ENCODE measurements around the gene CYB561D2.

The CYB561D2 gene

DNA sequence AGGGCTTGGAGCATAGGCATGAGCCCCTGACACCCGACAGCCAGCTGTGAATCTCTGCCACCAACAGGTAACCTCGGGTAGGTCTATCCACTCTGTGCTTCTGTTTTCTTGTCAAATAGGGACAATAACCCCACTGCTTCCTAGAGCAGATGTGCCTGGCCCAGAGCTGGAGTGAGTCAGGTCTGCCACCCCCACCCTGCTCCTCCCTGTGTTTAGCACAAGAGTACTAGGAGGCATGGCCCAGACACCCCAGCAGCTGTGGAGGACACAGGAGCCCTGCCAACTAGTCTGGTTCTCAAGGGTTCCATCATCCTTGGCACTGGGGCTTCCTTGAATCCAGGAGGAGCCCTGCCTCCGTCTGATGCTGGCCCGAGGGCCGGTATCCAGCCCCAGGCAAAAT lies 42.4 kb downstream of the CYB561D2 start:
- no peak for DNase-seq

DNA sequence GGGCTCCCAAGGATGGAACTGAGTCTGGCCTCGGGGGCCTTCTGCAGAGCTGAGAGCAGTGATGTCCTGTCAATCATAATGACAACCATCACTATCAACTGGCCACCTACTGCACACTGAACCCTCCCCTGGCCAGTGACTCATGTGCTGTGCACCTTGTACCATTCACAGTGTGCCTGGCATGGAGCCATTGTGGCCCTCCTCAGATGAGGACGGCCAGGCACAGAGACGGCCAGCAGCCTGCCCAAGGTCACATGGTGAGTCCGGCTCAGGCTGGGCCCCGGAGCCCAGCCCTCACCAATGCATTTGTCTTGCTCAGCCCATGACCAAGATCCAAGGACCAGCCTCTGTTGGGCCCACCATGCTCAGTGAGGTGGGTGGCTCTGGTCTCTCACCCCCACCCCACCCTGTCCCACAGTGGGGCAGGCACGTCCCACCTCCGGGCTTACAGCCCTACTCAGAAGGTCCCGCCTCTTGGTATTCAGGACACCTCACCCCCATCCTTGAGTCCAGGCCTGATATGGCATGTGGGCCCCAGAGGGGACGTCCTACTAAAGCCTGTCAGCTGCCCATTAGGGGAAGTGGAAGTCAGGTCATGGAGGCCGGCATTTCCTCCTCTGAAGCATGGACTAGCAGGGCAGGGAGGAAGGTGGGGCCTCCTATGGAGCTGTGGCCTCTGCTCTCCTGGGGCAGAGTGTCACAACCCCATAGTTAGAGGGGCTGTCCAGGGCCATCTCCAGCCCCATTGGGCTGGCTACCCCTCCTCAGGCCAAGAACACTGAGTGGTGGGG lies 44.6 kb downstream of the CYB561D2 start:
- no peak for DNase-seq

DNA sequence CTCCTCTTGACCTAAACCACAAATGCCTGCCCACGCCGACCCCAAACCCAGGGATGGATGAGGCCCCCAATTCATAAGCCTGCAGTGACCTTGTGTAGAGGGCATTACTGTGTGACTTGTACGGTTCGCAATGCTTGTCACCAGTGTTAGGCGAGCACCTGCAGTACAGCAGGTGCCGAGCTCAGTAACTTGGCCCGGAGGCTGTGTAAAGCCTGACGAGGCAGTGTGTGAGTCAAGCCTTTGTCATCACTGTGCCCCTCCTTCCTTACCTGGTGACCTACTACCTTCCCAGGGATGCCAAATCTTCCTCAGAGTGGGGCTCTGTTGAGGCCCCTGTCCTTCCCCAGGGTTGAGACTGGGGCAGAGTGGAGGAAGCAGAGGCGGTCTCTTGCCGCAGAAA lies 45.8 kb downstream of the CYB561D2 start:
- DNase-seq = no peak

DNA sequence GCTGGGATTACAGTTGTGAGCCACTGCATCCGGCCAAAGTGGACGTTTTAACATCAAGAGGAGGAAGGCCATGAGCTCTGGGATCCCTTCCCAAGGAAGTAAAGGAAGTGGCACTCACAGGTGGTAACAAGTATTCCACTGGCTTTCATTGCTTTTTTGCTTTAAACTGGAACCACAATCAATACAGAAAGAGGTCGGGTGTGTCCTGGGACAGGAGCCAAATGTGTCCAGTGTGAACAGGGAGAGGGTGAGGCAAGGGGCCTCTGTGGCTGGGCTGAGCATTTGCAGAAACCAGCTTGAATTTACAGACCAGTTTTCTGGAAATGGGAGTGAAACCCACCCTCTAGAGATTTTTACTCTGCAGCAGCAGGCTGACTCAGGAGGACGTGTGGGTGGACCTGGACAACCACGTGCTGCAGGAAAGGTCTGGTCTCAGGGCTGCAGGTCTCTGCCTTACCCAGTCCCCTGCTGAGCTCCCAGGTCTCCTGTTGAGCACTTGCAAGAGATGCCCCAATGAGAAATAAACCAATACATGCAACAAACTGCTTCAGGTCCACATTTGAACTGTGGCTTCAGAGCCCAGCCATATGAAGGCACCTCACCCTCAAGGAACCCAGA lies 51.4 kb downstream of the CYB561D2 start:
- no peak for DNase-seq

All from activated naive CD4-positive, alpha-beta T cell treated with Interleukin-2 at 50 U/mL for 16 hours (primary cell).